D341Med (cell line): ENCODE data around the gene PCSK2.

ENCODE experiments used
- DNase-seq: peaks from one replicate; pipeline ENCODE4 v3.0.0; 2012; ENCODE audit warnings: low spot score

PCSK2 gene

DNA sequence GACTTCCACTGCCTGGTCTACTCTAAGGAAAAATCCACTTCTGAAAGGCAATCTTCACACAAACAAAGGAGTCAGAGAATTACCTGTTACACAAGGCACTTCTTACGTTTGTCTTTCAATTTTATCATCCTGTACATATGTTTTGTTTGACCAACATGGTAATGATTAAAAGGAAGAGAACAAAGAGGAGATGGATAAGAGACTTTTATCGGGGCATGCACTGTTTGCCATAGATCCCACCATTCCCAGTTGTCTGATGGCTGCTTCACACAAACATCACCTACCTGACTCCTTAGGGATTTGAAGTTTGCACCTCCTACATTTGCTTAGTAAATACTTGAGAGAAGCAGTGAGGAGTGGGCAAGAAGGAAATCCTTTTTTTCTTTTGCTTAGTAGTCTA is 217.3 kb downstream of the PCSK2 start:
- no peak for DNase-seq

DNA sequence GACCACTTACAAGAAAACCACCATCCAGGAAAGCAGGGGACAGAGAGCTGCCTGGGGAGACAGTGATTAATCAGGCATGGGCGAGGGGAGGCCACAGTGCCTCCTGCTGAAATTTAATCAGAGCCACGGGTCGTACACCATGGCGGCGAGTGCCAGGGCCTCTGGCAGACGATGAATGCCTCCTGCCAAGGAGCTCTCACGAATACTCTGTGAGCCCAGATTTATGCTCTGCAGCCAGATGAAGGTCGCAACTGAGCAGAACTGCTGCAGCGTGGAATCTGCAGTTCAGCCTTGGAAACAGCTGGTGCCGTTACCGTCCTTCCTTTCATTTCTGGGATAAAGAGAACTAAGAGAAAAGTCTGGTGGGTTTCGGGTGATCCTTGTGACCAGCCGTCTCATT is 218.7 kb downstream of the PCSK2 start:
- DNase-seq, result no peak

DNA sequence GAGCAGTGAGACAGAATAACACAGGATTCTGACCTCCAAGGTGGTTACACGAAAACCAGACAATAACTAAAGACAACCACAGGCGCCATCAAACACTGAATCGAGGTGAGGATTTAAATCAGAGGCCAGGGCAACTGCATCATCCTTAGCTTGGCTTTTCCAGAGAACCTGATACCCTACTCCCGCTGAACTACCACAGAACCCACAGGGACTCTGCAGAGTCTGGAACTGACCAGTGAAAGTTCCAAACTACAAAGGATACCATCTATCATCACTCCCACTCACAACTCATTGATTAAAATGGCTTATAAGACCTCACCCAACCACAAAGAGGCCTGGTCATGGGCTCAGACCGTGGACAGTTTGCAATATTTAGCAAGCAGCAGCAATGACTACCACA is 219.3 kb downstream of the PCSK2 start:
- no peak for DNase-seq

DNA sequence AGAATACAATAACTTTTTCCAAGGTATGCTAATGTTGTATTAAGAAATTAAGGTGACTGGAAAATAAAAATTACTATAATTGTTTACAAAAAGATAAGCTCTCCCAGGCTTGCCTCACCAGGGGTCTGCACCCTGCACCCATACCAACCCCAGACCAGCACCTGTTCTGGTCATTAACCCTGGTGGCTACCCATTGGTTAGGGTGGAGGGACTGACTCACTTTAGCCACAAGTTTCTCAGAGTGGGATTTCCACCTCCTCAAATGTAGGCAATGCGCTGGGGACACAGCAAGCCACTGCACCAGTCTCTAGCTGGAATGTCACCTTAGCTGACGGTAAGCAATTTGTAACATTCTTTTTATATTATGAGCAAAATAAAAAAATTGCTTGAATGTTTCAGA is 221.2 kb downstream of the PCSK2 start:
- no peak for DNase-seq

DNA sequence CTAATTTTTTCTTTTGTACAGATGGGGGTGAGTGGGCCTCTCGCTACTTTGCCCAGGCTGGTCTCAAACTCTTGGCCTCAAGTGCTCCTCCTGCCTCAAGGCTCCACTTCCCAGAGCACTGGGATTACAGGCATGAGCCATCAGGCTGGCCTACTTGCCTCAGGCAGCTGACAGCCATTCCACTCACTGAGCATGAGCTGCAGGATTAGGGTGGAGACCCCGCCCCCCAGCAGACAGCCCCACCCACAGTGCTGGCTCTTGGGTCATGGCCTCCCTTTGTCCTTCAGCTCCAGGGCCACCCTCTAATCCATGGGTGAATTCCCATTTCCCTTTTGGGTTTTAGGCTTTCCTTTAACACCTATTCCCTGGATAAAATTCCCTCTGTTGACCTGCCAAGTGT is 222.2 kb downstream of the PCSK2 start:
- no peak for DNase-seq

DNA sequence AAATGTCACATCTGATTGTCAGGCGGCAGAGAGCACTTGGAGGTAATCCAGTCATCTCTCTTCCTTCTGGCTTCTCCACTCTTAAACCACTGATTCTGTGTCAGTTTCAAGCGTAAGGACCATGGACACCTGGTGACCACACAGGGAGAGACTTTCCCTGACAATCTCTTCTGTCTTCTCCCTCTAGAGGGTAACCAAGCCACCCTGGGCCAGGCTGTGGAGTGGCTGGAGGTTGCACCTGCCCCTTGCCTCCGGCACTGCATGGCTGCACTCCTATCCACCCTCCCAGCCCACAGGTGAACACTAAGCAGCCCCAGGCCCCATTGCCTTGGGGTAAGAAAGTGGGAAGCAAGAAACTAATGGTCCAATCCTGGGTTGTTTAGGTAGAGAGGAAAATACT is 225.6 kb downstream of the PCSK2 start:
- no peak for DNase-seq

DNA sequence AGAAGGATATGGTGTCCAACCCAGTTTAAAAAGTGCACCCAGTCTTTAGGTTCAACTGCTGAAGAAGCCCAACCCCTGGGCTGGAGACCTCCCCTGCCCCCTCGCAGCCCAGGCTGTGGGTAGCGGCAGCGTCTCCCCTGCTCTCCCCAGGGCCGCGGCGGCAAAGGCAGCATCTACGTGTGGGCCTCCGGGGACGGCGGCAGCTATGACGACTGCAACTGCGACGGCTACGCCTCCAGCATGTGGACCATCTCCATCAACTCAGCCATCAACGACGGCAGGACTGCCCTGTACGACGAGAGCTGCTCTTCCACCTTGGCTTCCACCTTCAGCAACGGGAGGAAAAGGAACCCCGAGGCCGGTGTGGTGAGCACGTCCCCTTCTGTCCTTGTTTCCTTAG is 226.8 kb downstream of the PCSK2 start:
- DNase-seq, result no peak

DNA sequence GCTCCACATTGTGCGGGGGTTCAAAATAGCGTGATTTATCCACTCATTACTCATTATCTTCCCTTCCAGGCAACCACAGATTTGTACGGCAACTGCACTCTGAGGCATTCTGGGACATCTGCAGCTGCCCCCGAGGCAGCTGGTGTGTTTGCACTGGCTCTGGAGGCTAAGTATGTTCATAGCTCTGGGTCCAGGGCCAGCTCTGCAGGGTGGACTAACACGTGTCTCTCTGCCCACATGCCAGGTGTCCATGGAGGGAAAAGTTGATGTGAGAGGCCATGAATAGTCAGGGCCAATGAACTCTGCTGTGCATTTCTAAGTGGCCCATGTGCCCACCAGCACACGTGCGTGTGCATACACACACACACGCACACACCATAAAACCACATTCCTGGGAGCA is 229.4 kb downstream of the PCSK2 start:
- DNase-seq, result no peak

DNA sequence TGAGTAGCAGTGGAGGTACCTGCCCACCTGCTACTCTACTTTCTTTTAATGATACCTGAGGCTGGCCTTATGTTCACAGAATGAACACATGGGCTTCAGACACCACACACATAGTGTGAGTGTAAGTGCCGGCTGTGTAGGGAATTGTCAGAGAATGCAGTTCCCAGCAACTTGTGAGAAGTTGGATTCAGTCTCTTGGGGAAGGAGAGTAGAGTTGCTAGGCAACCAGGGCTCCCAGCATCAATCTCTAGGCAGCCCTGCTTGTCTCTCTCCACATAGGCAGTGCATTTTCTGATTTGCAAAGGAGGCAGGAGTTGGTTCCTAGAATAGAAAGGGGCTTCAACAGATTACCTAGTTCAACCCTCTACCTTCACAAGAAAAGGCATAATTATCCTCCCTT is 230.2 kb downstream of the PCSK2 start:
- no peak for DNase-seq

DNA sequence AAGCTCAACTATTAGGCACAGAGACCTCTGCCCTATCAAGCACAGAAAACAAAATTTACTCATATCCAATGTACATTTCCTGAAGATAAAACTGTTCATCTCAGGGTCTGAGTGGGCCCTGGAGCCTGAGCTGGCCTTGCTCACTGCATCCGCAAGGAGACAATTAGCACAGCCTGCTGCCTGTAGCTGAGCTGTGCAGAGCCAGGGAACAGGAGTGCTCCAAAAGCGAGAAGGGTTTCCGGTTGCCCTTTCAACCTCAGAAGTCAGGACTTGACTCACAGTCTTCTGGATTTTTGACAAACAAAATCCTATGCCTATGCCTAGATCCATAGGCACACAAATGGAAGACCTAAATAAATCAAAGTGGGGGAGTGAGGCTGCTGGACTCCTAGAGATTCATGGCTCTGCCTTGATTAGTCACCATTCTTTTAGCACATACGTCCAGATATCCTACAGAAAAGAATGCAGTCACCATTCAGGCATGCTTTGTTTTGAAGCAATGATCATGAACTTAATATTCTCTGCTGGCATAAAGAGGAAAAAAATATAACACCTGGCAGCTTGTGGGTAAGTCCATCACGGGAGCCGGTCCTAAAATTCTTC is 230.8 kb downstream of the PCSK2 start:
- DNase-seq, result no peak

DNA sequence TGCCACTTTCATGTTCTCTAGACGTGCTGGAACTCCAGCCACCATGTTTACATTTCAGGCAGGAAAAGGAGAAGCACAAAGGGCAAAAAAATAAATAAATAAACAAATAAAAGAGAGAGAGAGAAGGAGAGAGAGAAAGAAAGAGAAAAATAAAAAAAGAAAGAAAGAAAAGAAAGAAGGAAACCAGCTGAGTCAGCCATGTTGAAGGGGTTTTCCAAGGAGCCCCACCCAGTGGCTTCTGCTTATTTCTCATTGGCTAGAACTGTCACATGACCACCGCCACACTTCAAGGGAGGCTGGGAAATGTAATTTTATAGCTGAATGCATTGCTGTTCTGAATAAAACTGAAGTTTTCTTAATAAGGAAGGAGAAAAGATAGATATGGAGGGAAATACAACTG is 233.3 kb downstream of the PCSK2 start:
- DNase-seq, result no peak

DNA sequence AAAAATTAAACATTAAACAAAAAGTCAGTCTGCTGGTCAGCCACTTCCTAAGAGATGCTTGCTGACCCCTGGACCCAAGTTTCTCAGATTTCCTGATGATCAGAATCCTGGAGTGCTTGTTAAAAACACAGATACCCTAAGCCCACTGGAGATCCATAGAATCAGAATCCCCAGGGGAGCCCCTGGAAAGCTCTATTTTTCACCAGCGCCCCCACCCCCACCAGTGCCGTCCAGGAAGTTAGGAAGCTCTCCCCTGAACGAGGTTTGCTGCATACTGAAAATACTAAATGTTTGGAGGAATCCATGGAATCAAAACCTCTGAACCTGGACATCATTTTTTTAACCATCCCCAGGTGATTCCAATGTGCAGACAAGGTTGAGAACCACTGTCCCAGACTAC is 235.1 kb downstream of the PCSK2 start:
- no peak for DNase-seq

DNA sequence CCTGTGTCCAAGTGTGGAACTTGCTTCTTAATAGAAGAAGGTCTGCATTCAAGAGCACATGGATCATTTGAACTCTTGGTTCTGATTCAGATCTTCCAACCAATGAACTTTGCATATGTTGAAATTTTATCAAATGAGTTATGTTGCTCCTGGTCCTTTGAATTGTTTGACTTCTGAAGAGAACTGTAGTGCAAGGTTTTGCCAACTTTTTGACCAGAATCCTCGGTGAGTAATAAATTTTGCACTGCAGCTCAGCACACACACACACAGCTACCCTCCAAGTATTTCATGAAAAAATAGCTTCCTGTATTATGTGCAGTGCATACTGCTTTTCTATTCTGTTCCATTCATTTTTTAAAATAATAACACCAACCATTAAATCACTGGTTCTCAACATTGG is 236.9 kb downstream of the PCSK2 start:
- no peak for DNase-seq

DNA sequence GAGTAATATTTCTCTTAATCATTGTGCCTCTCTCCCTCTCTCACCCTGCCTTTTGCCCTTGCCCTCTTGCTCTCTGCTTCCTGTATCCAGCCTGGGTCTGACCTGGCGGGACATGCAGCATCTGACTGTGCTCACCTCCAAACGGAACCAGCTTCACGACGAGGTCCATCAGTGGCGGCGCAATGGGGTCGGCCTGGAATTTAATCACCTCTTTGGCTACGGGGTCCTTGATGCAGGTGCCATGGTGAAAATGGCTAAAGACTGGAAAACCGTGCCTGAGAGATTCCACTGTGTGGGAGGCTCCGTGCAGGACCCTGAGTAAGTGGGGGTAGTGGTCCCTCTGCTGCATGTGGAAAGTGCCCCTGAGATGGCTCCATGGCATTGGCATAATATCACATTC is 238.4 kb downstream of the PCSK2 start:
- DNase-seq, result no peak

DNA sequence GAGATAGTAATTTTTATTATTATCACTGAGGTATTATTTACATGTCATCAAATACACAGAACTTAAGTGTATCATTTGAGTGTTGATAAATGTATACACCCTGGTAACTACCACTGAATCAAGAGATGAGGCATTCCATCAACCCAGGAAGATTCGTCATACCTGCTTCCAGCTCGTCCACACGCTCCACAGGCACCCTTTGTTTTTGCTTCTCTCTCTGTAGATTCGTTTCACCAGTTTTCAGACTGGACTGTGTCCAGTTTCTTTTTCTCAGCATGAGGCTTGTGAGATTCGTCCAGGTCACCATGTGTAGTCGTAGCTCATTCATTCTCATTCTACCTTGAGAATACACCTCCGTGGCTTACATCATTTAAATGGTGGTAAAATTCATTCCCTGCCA is 239.8 kb downstream of the PCSK2 start:
- no peak for DNase-seq

DNA sequence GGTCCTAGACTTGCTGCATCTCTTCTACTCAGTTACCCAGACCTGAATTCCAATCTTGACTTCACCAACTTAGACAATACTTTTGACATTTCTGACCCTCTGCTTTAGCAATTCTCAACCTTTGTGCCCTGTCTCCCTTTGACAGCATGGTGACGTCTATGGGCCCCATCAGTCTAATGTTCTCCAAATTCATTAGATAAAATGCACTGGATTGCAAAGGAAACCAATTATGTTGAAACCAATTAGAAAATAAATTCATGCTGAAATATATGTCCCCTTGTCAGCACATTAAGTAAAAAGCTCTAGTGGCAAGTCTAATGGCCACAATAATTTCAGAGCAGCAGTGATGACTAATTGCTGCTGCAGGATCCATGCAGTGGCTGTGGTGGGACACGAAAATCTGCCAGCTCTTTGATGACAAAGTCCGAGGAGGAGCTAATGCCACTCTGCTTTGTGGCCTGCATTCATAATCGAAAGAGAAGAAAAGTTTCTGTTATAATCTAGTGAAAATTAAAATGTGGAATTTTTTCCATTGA is 240.3 kb downstream of the PCSK2 start:
- DNase-seq, result no peak

DNA sequence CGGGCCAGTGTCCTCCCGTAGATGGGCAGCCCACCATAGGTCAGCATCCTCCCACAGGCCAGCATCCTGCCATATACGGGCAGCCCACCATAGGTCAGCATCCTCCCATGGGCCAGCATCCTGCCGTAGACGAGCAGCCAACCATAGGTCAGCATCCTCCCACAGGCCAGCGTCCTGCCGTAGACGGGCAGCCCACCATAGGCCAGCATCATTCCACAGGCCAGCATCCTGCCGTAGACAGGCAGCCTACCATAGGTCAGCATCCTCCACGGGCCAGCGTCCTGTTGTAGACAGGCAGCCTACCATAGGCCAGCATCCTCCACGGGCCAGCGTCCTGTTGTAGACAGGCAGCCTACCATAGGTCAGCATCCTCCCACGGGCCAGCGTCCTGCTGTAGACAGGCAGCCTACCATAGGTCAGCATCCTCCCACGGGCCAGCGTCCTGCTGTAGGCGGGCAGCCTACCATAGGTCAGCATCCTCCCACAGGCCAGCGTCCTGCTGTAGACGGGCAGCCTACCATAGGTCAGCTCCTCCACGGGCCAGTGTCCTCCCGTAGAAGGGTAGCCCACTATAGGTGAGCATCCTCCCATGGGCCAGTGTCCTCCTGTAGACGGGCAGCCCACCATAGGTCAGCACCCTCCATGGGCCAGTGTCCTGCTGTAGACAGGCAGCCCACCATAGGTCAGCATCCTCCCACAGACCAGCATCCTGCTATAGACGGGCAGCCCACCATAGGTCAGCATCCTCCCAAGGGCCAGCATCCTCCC is 241.4 kb downstream of the PCSK2 start:
- no peak for DNase-seq

DNA sequence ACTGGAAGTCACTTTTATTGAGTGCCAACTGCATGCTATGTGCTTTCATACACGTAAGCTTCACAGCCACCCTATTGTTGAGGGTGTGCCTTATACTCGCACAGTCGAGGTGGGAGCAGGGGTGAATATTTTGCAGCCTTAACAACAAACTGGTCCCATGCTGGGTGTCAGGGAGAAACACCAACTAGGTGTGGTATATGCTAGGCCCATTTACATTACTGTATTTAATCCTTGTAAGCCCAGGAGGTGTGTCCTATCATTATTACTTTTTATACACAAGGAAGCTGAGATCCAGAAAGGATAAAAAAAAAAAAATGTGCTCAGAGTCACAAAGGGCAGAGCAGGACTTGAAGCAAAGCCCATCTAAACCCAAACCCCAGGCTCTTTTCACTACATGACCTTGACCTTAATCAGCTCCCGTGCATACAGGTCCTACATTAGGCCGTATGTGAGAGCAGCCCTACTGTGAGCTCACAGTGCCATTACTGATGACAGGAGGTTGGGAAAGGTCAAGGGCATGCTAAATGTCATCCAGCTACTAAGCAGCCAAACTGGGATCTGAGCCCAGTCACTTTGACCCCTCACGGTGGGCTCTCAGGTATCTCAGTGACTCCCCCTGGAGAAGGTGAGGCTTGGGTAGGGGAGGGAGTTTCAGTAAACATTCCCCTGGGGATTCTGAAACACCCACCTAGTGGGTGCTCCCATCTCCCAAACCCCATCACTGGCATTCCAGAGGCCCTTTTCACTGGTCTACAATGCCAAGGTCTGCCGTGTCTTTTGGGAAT is 242.6 kb downstream of the PCSK2 start:
- DNase-seq, result no peak

DNA sequence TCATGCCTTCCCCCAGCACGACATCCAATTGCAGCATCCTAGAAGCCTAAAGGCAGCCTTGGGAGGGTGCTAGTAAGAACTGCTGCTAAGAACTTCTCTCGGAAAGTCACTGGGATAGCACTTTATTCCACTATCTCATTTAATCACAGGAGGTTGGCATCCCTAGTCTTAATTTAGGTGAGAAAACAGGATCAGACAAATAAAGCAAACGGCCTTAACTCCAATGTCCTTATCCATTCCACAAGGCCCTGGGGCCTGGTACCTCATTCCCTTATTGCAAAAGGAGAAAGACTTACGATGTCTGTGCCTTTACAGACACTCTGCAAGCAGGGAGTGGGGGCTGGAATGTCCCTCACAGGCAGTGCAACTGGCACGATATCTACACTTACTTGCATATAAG is 243.7 kb downstream of the PCSK2 start:
- no peak for DNase-seq

DNA sequence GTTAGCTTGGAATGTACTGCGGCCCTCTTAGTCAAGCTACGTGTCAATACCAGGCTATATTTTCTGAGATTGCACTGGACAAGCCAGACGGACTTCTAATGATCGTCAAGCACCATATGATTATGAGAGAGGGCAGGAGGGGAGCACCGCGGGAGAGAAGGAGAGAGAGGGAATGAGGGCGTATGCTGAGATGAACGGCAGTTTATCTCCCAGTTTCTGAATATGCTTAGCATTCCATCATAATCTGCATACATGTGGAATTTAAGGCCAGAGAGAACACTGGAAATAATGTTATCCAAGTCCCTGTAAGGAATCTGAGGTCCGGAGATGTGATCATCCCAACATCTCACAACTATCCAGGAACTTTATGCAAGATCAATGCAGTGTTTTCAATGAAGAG is 244.1 kb downstream of the PCSK2 start:
- DNase-seq, result no peak

DNA sequence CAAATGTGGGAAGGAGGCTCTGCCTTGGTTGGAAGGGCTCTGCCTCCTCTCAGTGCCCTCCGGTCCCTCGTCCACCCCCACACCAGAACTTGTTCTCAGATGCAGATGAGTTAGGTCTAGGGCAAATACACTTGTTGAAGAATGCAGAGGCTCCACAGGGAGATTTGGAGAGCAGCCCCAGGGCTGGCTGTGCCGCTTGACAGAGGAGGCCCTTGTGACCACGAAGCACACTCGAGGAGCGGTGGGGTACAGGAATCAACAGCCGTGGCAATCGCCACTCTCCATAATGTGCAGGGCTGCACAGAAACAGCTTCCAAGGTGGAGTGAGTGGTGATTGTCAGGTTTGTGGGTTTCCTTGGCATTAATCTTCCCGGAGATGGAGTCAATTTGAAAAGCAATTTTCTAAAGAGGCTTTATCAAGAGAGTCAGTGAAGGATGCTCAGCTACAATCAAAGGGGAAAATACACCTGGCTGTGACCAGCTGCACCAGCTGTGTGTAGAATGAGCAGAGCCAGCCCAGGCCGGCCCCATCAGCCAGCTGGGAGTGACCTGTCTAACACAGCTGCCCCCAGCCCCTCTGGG is 244.9 kb downstream of the PCSK2 start:
- DNase-seq, result no peak

DNA sequence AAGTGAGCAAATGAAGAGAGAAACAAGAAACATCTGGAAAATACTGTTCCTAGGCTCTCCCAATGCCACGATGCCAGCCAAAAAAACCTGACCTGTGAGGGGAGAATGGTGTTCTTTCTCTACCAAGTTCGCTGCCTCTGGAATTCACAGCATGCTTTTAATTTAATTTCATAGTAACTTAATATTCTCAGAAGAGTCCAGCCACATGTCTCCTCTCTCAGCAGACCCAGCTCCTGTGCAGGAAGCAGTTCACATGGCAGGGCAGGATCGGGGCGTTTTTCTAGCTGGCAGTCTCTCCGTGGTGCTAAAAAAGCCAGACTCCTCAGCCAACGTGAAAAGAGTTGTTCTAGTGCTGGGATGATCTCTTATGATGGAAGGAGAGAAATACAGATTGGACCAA is 246.8 kb downstream of the PCSK2 start:
- no peak for DNase-seq
